Stomach (tissue), 4 donors: ENCODE data around the gene FRMD4B.

Experiments
- CTCF ChIP-seq, 7 experiments: fragments of 450-650 bp in 4 of 7; fragments of 200-600 bp in 3 of 7; sonication (generic) in 3 of 7; IDR thresholded peaks; one replicate each; pipeline ENCODE4 v1.5.1; 2016 to 2019; ENCODE audit warnings: antibody characterized with exemption in 7 of 7, control low read depth in 2 of 7, mild to moderate bottlenecking in 1 of 7
- EP300 ChIP-seq: sonication (generic); formaldehyde crosslinking; IDR thresholded peaks from one replicate; pipeline ENCODE4 v1.6.1; 2017; ENCODE audit warnings: antibody characterized with exemption
- POLR2A ChIP-seq, 4 donors: fragments of 450-650 bp; IDR thresholded peaks; one replicate each; pipeline ENCODE4 v1.6.1; 2016; ENCODE audit warnings: antibody characterized with exemption in 4 of 4, control low read depth in 2 of 4, mild to moderate bottlenecking in 1 of 4, moderate library complexity in 1 of 4

DNA sequence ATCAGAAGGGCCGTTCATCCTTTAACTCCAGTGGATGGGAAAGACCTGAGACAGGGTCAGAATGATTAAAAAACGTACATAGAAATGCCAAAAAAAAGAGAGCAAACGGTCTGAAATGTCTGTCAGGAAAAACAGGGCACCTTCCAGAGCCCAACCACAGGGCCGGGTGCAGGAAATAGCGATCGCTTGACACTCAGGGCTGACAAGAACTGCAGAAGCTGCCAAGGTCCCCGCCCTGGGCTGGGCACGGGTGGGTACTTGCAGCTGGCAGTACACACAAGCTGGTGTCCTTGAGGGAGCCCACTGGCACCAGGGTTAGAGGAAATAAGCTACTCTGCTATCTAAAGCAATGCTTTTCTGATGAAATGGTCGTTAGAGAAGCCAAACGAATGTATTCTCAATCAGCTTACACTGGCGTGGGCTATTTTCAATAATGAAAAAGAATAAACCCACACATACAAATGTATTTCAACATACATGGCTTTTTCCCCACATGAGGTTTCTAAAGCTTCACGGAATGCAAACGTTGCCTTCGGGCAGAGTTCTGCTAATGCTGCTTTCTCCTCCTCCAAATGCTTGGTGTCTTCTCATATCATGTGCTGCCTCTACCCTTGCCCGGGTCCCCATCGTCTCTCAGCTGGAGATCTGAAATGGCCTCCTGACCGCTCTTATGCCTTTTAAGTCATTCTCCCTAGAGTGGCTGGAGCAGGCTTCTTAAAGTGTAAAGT, 15.6 kb downstream of the FRMD4B start:
- TF ChIP-seq POLR2A (IDR thresholded peaks at IDR 0.05) (no peak), CTCF (IDR thresholded peaks at IDR 0.05) (no peak), EP300 (no peak)
